Body of pancreas (tissue), 4 donors: ENCODE measurements around the gene ATP2B2.

ENCODE experiments used
- CTCF ChIP-seq, 7 experiments: fragments of 450-650 bp in 4 of 7; fragments of 200-600 bp in 3 of 7; sonication (generic) in 3 of 7; IDR thresholded peaks; one replicate each; pipeline ENCODE4 v1.5.1; 2016 to 2019; ENCODE audit warnings: antibody characterized with exemption in 7 of 7
- POLR2A ChIP-seq, 3 donors: fragments of 450-650 bp; IDR thresholded peaks; one replicate each; pipeline ENCODE4 v1.6.1; 2016; ENCODE audit warnings: antibody characterized with exemption in 3 of 3, mild to moderate bottlenecking in 2 of 3

- TF ChIP-seq CTCF (IDR thresholded peaks at IDR 0.05): no peak
- TF ChIP-seq POLR2A (IDR thresholded peaks at IDR 0.05): no peak
Measured at GRCh38 chr3:10448544-10448943, 56.8 kb downstream of the ATP2B2 start.
